ENCODE measurements around the gene PAH. TPM values are rescaled to one million over a fixed set of nuclear protein-coding genes. Genes with fewer than 3 reads are reported as not detected.

PAH gene
- total and polyA plus RNA-seq, 10 of the 15 experiments (the other 5 are each of a cell fraction or from before 2014, with no cell fraction given) = 0.20 to 4.8 (median 0.55) TPM; not detected in 1

- Histone ChIP-seq H3K4me1 (ENCODE audit: control insufficient read depth, insufficient read depth, low read length) (peaks cover 4% of the 10 kb centered on the region; the same call in 1 of the 2 replicates), H3K9me3 (replicated peaks; ENCODE audit: control insufficient read depth, insufficient read depth, low read length) (no peaks in the 10 kb centered on the region; the same call in 2 of the 3 replicates), H3K27ac (ENCODE audit: control insufficient read depth, insufficient read depth) (no peak overlapping the region), H4K20me1 (ENCODE audit: control insufficient read depth, insufficient read depth) (no peaks in the 10 kb centered on the region), H3K9ac (ENCODE audit: control insufficient read depth, insufficient read depth, low read length) (no peak overlapping the region), H3K27me3 (replicated peaks in 1 of 2; ENCODE audit: control insufficient read depth in 2 of 2, insufficient read depth in 2 of 2, low read length in 1 of 2) (no peaks in the 10 kb centered on the region), H3K79me2 (ENCODE audit: control insufficient read depth, insufficient read depth, low read length) (no peaks in the 10 kb centered on the region), H3K36me3 (ENCODE audit: control insufficient read depth in 2 of 2, insufficient read depth in 2 of 2, low read length in 1 of 2) (no peaks in the 10 kb centered on the region), H3K4me2 (ENCODE audit: control insufficient read depth, insufficient read depth) (no peak overlapping the region), H2AFZ (ENCODE audit: control insufficient read depth, low read depth, low read length) (no peak overlapping the region), H3K4me3 (no peak overlapping the region)
- intact Hi-C loops (cut with micrococcal nuclease; ENCODE audit: unreplicated experiment) = no loop called here
- RAD21 ChIA-PET (ENCODE audit: unreplicated experiment) = interaction anchor here (0.6 to 2.5 kb wide), 7 partner anchors 10 to 1639 kb away, joined by 3 to 9 read pairs (median 4); no protein-coding TSS in a partner anchor
- FAIRE-seq (no peak), ATAC-seq (no peak), DNase-seq (ENCODE audit: low read depth, low spot score) (no peak)
- BruUV-seq (replicated peaks) = no TSS peak
- TF ChIP-seq IRF3 (IDR thresholded peaks at IDR 0.05) (no peak), NKRF (conservative IDR thresholded peaks at IDR 0.05) (no peak), ATF2 (IDR thresholded peaks at IDR 0.05; ENCODE audit: low read length) (no peak), ZBTB40 (IDR thresholded peaks at IDR 0.05; ENCODE audit: borderline replicate concordance) (no peak), BHLHE40 (IDR thresholded peaks at IDR 0.05; ENCODE audit: borderline replicate concordance in 1 of 2, low read depth in 2 of 2, low read length in 1 of 2) (no peak), EZH2 (IDR thresholded peaks at IDR 0.05; ENCODE audit: borderline replicate concordance, control insufficient read depth, low read depth, low read length) (no peak), NFYB (IDR thresholded peaks at IDR 0.05; ENCODE audit: insufficient read depth, low read depth, low read length) (no peak), GATAD2B (conservative IDR thresholded peaks at IDR 0.05; ENCODE audit: low read depth) (no peak)
- in situ Hi-C loops (cut with MboI) = no loop called here
- POLR2A ChIA-PET = interaction anchor here (1.0 to 1.6 kb wide), 3 partner anchors 11 to 24 kb away, joined by 3 to 7 read pairs (median 3); no protein-coding TSS in a partner anchor
- 14% methylated on average over 2 of the region's 2 CpGs for WGBS (ENCODE audit: insufficient coverage, insufficient replicate concordance, low lambda C conversion rate, missing lambda C conversion rate)
- SMC1A ChIA-PET (ENCODE audit: uncharacterized antibody, unreplicated experiment) = interaction anchor here (0.9 to 3.3 kb wide), 10 partner anchors 9 to 635 kb away, joined by 3 to 34 read pairs (median 4); no protein-coding TSS in a partner anchor
- CTCF ChIA-PET = interaction anchor here (0.6 to 2.0 kb wide), 7 partner anchors 8 to 96 kb away, joined by 3 to 11 read pairs (median 4); no protein-coding TSS in a partner anchor
Measured at GRCh38 chr12:102912258-102912657, 4.8 kb downstream of the PAH start.

Measured in GM12878 (cell line).